NOMO-1 treated with DMSO at 0.1 percent for 48 hours (cell line): ENCODE results near the gene TPPP3.
A peak's percentile ranks its signal among the peaks of the same experiment; 100 is the strongest.
"Not testable (repeated sequence)": the region's sequence is repeated elsewhere in the genome, so short reads cannot be mapped to it uniquely, and the experiment has no call there.

Experiments
- DNase-seq: peaks from one replicate; lab custom pipeline; 2025; ENCODE audit not compliant: unreplicated experiment; lab: John Stamatoyannopoulos, UW

The TPPP3 gene

DNA sequence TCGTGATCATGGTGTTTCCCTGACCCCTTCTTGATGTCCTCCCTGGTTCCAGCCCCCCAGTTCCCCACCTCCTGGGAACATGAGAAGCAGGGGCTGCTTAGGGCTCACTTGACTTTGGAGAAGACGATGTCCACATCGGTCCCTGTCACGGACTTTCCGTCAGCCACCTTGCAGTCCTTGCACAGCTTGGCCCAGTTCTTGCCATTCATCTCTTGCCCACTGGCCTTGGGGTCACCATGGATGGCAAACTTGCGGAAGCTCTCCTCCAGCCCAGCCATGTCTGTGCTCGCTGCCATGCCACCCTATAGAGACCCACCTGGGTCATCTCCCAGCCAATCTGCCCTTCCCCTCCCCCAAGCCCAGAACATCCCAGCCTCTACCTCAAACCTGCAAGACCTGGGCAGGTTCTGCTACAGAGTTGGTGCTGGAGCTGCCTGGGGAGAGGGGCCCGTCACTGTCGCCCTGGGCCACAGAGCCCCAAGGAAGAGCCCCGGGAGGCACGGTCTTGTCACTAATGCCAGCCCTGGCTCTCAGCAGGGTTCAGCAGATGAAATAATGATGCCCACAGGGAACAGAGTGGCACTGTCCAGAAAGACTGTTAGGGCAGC lies 2.4 kb downstream of the TPPP3 start:
- DNase-seq, result no peak

DNA sequence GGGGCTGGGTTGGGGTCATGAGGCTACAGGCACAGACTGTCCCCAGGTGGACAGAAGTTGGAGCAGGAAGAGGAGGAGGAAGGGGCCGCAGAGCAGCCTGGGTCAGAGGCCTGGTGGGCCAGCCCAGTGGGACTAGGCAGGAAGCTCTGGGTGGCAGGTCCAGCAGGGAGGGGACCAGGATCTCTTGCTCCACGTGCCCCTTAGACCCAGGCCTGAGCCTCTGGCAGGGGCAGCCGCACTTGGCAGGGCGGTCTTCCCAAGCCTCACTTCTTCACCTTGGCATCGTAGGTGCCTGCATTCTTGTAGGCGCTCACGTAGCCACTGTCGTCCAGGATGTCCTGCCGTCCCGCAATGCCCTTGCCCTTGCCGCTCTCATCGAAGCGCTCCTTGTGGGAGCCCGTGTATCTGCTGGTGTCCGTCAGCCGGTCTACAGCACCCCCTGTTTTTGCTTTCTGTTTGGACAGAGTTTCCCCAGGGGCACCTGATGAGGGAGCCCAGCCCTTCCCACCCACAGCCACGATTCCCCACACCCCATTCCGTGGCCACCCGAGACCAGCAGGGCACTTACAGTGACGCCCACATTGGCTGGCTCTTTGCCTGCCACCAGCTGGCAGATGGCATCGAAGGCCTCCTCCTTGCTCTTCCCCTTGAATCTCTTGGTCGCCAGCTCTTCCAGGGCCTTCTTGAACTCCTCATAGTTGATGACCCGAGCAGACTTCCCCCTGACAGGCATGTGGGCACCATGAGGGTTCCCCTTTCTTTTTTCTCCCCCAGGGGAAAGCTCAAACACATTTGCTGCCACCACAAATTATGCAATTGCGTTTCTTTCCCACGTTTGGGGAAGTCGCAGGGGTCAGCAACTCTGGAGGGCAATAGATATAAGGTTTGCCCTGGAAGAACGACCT lies 3.1 kb downstream of the TPPP3 start:
- peak; percentile 94 for DNase-seq

DNA sequence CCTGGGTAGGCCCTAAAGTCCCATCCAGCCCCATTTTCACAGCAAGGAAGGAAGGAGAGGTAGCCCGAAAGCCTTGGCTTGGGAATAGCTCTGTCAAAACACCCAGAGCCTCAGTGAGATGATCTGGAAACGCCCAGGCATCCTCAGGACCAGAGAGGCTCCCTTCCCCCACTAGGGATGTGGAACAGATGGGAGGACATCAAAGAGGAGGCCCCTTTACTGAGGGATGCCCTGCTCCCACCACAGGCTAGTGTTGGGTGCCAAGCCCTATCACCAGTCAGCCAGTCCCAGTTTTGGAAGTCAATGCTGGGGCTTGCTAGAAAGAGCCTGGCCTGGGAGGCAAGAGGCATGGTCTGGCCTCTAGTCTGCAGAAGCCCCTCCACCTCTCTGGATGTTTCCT lies 4.7 kb downstream of the TPPP3 start:
- DNase-seq, result no peak

DNA sequence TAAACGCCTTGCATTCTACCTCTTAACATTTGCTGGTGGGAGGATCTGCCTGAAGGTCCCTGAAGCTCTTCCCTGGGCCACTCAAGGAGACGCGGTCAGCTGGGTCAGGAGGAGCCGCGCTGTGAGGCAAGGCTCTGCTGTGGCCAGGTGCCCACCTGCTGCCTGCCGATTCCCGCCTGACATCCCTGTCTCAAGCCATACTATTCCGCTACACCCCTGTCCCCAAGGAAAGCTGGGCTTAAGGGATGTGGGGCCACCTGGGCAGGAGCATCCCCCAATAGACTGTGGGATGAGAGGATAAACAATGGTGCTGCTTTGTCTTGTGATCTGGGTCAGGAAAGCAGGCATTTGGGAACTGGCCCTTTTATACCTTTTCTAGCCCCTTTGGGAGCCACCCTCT lies 5.1 kb downstream of the TPPP3 start:
- no peak for DNase-seq

DNA sequence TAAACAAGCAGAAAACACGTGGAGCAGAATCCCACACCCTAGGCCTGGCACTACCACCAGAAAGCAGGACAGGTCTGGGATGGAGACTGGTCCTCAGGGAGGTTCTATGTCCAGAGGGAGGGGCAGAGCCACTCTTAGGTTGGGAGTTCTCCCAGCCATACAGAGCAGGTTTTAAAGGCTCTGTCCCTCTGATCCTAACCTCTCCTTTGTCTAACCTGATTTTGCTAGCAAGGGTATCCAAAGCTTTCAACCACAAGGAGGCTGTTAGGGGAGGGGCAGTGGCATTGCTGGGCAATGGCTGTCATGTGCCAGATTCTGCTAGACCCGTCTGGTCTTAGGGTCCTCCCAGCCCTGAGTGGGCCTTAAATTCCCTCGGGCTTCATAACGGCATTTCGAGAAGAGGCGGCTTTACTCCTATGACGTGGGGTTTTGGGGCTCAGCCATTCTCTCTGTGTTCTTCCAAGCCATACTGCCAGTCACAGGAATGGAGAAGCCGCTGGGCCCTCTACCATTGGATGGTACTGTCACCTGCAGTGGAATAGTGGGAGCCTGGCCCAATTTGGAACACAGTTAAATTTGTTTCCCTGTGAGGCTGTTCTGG lies 5.7 kb downstream of the TPPP3 start:
- no peak for DNase-seq

DNA sequence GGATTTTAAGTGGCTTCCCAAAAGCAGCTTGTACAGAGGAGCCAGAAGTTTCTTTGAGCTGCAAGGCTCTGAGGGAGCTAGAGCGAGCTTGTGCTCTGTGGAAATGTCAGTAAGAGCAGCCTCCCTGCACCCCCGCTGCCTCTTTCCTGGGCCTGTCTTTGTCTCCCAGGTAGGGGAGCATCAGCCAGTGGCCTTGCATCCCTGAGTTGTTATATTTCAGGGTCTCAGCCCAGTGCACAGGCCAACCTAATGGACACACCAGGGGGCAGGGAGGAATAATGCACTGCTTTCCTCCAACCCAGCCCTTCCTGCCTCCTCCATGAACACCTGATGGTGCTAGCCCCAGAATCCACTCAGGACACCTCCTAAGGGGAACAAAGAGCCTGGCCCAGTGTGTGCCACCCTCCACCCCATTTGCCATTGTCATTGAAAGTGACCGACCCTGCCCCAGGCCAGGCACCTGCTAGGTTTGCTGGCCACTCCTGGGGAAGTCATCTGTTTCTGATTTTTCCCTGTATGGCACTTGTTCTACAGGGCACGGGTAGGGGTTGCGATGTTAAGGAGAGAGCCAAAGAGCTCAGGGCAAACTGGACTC lies 6.3 kb downstream of the TPPP3 start:
- no peak for DNase-seq

DNA sequence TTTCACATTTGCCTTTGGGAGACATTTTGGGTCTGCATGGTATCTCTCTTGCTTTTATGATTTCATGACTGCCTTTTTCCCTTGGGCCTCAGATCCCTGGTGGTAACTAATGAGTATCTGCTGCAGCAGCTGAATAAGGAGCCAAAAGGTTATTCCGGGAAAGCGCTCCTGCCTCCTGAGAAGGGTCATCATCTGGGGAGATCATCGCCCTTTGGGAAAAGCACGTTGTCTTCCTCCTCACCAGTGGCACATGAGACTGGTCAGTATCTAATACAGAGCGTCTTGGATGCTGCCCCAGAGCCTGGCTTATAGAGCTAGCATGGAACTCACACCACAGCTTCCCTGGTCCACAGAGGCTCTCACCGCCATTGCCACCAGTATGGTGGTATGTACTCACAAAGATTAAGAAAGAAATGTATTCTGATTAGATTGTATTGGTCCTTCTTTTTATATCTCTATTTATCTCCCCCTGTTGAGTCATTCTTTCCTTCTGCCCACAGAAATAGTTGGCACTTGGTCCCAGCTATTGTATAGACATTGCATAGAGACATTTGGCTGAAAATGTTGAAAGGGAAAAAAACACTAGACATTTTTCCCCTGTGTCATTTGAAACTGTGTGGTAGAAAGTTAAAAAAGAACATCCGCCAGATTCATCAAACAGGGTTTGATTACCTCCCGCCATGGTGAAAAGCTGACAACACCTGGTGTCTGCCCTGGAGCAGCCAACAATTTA lies 8.4 kb downstream of the TPPP3 start:
- DNase-seq, result no peak

DNA sequence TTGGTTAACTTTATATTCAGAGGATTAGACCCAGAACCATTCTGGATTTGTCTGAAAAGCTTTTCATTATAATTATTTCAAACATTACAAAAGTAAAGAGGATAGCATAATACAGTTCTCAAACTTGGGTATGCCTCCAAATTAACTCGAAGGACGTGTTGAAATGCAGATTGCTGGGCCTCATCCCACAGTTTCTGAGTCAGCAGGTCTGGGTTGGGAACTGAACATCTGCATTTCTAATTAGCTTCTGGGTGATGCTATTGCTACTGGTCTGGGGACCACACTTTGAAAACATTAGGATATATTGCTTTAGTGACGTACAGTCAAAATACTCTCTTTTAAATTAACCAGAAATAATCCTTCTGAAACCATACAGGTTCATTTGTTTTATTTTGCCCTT lies 10.0 kb downstream of the TPPP3 start:
- no peak for DNase-seq

DNA sequence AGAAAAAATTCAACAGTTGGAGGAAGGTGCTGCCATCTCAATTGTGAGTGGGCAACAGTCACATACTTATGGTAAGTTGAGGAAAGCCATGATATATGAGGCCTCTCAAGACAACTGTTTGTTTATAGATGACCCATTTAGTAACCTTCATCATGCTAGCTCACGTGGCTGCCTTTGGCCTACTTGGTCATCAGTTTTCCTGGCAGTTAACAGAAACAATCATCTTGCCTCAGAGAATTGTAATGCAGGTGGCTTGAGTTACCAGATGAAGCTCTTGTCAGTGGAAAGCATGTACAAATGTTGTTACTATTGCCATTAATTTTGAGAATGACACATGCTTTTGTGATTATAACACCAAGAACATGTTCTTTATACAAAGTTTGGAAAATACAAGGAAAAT lies 14.7 kb downstream of the TPPP3 start:
- DNase-seq, result no peak

DNA sequence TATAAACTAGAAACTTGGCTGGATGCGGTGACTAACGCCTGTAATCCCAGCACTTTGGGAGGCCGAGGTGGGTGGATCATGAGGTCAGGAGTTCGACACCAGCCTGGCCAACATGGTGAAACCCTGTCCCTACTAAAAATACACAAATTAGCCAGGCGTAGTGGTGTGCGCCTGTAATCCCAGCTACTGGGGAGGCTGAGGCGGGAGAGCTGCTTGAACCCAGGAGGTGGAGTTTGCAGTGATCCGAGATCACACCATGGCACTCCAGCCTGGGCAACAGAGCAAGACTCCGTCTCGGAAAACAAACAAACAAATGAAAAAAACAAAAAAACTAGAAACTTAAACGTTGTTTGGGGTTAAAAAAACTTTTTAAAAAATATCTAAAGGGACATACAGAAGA lies 17.3 kb downstream of the TPPP3 start:
- DNase-seq, result not testable (repeated sequence)

DNA sequence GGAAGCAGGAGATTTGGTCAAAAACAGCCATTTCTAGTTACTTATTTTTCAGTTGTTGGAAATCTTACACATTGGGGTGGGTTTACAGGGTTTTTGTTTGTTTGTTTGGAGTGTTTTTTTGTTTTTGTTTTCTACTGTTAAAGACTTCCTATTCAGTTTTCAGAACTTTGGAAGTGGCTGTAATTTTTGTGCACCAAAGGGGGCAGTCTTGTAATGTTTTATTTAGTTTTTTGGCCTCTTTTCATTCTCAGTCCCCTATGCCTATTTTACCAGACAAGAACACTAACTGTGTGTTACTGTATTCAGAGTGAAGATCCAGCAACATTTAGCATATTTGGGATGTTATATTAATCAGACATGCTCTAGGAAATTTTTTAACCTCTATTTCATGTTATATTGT lies 20.6 kb downstream of the TPPP3 start:
- DNase-seq, result peak; percentile 40

DNA sequence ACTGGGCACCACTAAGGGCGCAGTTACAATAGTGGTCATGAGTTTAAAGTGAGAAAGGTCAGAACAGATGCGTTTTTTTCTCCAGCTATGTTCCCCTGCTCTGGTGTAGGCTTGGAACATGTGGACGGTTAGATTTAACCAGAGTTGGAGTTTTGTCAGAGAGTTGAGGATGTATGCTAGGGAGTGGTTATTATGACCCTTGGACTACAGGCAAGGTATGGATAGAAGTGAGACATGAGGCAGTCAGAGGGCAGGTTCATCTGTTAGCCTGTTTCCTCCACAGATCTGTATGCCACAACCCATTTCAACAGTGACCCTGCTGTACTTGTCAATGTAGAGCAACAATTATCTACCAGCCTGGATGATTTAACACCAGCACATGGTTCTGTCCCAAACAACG lies 22.6 kb downstream of the TPPP3 start:
- DNase-seq, result no peak

DNA sequence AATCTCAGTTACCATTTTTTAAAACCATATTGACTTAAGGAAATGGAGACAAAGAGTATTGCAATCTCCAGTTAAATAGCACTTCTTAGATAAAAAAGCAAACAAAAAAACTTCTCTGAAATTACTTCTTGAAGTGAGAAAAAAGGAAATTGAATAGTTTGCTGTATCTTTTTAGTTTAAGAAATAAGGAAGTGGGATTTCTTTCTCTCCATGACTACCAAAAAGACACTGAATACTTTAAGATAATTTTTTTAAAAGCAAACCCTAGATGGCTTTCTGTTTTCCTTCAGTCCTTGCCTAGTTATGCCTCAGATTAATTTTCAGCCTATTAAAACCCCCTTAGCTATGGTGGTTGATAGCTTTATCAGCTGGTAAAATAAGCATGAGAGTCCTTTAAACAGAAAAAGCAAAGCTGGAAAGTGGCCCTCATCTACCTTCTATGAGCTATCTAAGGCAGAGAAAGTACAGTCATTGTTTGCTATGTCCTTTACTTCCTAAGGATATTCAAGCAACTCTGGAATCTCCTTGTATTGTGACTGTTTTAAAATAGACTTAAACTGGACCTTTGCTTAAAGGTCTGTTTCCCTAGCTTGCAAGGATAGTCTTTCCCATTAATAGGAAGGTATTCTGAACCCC lies 28.6 kb downstream of the TPPP3 start:
- DNase-seq, result peak; percentile 69

DNA sequence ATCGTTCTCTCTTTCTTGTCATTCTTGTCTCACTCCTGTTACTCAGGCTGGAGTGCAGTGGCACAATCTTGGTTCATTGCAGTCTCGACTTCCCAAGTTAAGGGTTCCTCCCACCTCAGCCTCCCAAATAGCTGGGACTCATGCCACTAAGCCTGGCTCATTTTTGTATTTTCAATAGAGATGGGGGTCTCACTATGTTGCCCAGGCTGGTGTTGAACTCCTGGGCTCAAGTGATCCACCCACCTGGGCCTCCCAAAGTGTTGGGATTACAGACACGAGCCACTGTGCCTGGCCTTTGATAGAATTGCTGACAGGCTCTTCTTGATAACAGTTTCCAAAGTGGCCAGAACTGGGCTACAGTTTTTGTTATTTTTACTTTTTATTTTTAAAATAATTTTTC lies 32.3 kb downstream of the TPPP3 start:
- DNase-seq, result no peak

DNA sequence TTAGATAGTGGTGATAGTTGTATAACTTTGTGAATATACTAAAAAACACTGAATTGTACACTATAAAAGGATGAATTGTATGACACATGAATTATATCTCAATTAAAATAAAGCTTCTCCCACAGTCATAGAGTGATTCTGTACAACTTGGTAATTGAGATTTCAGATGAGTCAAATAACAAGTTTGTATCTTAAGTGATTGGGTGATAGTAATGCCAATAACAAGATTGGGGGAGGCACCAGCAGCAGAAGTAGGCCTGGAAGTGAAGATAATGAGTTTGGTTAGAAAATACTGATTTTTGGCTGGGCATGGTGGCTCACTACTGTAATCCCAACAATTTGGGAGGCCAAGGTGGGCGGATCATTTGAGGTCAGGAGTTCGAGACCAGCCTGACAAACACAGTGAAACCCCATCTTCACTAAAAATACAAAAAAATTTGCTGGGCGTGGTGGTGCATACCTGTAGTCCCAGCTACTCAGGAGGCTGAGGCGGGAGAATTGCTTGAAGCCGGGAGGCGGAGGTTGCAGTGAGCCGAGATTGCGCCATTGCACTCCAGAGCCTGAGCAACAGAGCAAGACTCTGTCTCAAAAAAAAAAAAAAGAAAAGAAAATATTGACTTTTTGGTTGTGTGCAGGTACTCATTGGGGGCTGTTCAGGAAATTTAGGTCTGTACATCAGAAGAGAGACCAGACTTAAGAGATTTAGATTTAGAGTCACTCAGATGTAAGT lies 33.6 kb downstream of the TPPP3 start:
- not testable (repeated sequence) for DNase-seq

DNA sequence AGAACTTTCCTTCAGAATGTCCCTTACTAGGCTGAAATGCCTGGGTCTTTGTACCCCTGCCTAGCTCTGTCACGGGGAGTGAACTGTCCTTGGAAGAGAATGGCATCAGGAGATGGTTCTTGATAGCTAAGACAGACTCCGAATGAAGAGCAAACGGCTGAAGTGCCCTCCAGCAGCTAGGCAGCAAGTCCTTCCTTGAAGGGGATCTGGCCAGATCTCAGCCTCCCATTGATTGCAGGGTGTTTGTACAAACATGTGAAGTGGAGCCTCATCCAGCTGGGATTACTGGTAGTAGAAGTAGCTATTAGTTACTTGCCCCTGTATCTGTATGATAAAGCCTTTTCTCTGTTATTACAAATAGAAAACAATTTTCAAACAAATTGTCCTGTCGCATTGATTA lies 35.7 kb downstream of the TPPP3 start:
- DNase-seq, result no peak

DNA sequence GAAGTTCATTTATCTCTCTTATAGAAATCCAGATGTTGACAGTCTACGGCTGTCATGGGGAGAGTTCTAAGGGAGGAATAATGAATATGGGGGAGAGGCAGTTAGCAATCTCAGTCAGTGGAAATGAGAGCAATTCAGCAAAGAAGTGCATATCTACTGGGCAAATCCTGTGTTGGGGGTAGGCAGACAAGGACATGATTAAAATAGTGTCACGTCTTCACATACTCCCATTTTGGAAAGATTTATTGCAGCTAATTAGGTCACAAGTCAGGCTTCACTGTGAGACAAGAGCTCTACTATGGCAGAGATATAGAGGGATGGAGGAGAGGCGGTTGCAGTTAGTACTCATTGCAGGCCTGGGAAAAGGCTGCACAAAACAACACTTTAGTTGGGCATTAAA lies 36.9 kb downstream of the TPPP3 start:
- DNase-seq, result no peak

DNA sequence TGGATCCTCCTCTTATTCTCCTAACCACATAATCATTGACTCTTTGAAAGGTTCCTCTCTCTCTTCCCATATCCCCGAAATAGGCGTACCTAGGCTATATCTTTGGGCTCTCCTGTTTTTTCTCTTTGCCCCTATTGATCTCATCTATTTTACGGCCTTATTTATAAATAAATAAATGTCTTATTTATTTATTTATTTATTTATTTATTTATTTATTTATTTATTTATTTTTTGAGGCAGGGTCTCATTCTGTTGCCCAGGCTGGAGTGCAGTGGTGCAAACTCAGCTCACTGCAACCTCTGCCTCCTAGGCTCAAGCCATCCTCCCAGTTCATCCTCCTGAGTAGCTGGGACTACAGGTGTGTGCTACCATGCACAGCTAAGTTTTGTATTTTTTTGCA lies 40.8 kb downstream of the TPPP3 start:
- DNase-seq, result not testable (repeated sequence)

DNA sequence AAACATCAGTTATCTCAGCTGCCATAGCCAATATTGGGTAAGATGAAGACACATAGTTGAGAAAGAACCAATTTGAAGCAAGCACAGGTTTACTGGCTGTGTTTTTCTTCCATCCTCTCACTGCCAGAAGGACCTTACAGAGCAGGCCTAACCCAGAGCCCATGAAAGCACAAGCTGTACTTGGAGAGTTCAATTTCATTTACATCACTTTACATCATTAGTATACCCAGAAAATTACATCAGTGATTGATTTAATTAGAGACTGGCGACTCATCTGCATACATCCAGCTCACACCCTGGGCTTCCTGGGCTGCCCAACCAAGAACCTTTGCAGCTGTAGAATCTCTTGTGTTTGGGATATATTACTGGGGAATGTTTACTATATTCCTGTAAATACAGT lies 43.0 kb downstream of the TPPP3 start:
- no peak for DNase-seq

DNA sequence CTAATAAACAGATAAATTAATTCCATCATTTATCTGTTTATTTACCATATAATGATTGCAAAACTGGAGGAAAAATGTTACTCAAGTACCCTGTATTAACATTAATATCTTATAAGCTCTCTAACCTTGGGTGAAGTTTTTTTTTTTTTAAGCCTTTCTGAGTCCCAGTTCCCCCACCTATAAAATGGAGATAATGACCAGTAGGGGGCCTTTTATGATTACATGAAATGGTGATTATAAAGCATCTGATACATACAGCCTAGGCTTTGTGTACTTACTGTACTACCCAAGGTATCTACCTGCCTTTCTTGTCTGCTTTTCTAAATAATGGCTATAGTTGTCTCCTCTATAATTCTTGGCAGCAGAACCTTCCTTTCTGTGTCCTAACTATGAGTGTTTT lies 44.1 kb downstream of the TPPP3 start:
- DNase-seq, result peak; percentile 33
